ENCODE data around the gene ACSF2.
"Not testable (repeated sequence)": the region's sequence is repeated elsewhere in the genome, so short reads cannot be mapped to it uniquely, and the experiment has no call there.

The ACSF2 gene

GRCh38 chr17:50465635-50466034 lies 39.6 kb downstream of the ACSF2 start:
- no peak for DNase-seq

GRCh38 chr17:50466371-50467113 lies 40.5 kb downstream of the ACSF2 start:
- DNase-seq, result no peak

- no peak for DNase-seq
These were observed 41.3 kb downstream of the ACSF2 start for GRCh38 chr17:50467114-50467854.

GRCh38 chr17:50467855-50468303 lies 41.9 kb downstream of the ACSF2 start:
- DNase-seq, result no peak

- no peak for DNase-seq
These were observed 42.5 kb downstream of the ACSF2 start, which contains the start of gene CHAD for GRCh38 chr17:50468304-50469207. CHAD (minus strand) TSS chr17:50468880; CDS start chr17:50468813, 67 bp downstream.

GRCh38 chr17:50469208-50469605 lies 43.2 kb downstream of the ACSF2 start:
- DNase-seq, result no peak

- DNase-seq, result no peak
These were observed 43.8 kb downstream of the ACSF2 start for GRCh38 chr17:50469671-50470305.

GRCh38 chr17:50470426-50470825 lies 44.4 kb downstream of the ACSF2 start:
- DNase-seq, result no peak

GRCh38 chr17:50471009-50471905 lies 45.2 kb downstream of the ACSF2 start:
- no peak for DNase-seq

- DNase-seq, result no peak
These were observed 46.3 kb downstream of the ACSF2 start for GRCh38 chr17:50472286-50472685.

GRCh38 chr17:50472761-50473161 lies 46.7 kb downstream of the ACSF2 start:
- not testable (repeated sequence) for DNase-seq

GRCh38 chr17:50473901-50474300 lies 47.9 kb downstream of the ACSF2 start:
- DNase-seq, result no peak

- no peak for DNase-seq
These were observed 48.5 kb downstream of the ACSF2 start for GRCh38 chr17:50474523-50474922.

GRCh38 chr17:50475362-50475761 lies 49.3 kb downstream of the ACSF2 start:
- no peak for DNase-seq

- not testable (repeated sequence) for DNase-seq
These were observed 49.9 kb downstream of the ACSF2 start for GRCh38 chr17:50475775-50476544.

GRCh38 chr17:50476545-50477315 lies 50.7 kb downstream of the ACSF2 start:
- DNase-seq, result no peak

- peak; percentile 11 for DNase-seq
These were observed 52.0 kb downstream of the ACSF2 start for GRCh38 chr17:50477976-50478375.

- DNase-seq, result peak; percentile 91
These were observed 52.7 kb downstream of the ACSF2 start, which contains the start of gene RSAD1 for GRCh38 chr17:50478391-50479381. RSAD1 (plus strand) TSS chr17:50478860; CDS start chr17:50478885, 25 bp downstream.
